GM21381 (cell line): ENCODE data around the gene HARBI1.
A peak's percentile ranks its signal among the peaks of the same experiment; 100 is the strongest.

Experiments
- ATAC-seq: cut with Tn5 transposase; IDR thresholded peaks from one replicate; pipeline ENCODE4 v1.9.1; 2021; ENCODE audit warnings: mild to moderate bottlenecking, moderate library complexity; ENCODE audit not compliant: unreplicated experiment

Gene HARBI1, protein sequence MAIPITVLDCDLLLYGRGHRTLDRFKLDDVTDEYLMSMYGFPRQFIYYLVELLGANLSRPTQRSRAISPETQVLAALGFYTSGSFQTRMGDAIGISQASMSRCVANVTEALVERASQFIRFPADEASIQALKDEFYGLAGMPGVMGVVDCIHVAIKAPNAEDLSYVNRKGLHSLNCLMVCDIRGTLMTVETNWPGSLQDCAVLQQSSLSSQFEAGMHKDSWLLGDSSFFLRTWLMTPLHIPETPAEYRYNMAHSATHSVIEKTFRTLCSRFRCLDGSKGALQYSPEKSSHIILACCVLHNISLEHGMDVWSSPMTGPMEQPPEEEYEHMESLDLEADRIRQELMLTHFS

DNA sequence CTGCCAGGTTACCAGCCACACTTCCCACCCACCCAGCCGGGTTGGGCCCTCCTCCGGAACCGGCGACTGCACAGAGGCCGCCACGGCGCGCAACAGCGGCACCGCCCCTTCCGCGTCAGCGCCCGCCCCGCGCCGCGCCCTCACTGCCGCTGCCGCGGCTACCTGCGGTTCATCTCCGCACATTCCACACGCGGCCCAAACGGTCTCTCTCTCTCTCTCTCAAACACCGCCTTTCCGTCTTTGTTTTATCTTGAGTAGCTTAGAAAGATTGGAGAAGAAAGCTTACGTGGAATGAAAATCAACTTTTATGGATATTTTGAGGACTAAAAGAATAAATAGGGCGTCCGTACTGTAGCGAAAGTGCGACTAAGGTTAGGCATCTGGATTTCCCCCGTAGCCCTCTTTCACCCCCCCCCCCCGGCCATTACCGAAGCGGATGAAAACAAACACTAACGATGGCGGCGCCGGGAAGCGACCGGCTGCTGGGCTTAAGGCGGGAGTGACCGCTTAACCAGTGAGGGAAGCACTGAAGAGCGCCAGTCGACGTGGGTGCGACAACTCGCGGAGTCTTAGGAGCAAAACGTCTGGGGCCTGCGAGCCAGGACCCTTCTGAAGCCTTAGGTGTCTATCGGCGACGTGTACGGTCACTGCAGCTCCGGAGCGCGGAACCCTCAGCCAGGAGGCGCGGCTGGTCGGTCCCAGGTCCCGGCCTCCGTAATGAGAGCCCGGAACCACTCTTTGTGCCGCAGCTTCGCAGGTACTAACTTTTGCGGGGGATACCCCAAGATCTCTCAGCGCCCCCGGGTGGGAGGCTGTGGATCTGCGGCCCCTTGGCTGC, at the start of gene HARBI1, which contains the start of gene ATG13:
HARBI1 (minus strand) TSS at position 94 of the 838 bp plus-strand sequence. CDS start 990 bp downstream, outside the sequence.
ATG13 (plus strand) TSS at position 420 of the 838 bp plus-strand sequence. CDS start 26,739 bp downstream, outside the sequence.
- peak; percentile 95 for ATAC-seq

DNA sequence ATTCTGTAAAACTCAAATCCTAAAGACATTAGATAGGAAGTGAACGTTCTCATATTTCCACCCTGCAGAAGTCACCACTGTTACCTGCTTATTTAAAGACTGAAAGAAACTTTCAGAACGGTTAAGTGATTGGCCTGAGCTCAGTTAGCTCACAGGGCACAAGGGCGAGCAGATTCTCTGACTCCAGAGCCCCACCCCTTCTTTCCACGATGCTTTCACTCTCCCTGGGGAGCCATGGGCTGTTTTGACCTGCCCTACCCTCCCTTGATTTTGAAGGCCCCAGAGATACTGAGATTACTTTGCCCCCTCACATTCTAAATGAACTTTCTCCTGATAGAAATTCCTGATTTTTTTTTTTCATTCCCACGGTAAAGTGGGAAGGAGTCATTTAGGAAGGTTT, 49.5 kb upstream of the HARBI1 start:
- ATAC-seq = no peak

DNA sequence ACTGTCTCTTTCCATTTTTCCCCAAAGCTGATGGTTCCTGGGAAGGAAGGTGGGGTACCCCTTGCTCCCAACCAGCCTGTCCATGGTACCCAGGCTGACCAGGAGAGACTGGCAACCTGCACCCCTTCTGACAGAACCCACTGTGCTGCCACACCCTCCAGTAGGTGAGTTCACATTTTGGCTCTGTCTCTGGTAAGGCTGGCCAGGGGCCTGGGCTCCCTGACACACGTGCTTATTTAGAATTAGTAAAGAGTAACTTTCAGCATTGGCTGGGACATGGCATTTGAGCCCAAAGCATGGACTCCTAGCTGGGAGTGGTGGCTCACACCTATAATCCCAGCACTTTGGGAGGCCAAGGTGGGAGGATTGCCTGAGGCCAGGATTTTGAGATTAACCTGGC, 48.3 kb upstream of the HARBI1 start:
- ATAC-seq = no peak

DNA sequence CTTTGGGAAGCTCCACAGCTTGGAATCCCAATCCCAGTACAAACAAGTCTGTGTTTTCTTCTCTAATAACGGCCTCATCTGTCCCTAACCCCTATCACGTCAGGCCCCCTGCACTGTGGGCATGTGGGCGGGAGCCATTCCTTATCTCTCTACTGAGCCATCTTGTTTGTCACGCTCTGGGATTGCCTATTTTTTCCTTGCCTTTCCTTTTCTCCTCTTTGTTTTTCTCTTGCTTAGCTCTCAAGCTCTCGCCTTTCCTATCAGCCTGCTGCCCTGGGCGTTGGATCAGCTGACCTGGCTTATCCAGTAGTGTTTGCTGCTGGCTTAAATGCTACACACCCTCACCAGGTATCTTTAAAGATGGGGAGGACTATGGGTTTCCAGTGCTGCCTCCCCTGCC, 47.6 kb upstream of the HARBI1 start:
- ATAC-seq = no peak

DNA sequence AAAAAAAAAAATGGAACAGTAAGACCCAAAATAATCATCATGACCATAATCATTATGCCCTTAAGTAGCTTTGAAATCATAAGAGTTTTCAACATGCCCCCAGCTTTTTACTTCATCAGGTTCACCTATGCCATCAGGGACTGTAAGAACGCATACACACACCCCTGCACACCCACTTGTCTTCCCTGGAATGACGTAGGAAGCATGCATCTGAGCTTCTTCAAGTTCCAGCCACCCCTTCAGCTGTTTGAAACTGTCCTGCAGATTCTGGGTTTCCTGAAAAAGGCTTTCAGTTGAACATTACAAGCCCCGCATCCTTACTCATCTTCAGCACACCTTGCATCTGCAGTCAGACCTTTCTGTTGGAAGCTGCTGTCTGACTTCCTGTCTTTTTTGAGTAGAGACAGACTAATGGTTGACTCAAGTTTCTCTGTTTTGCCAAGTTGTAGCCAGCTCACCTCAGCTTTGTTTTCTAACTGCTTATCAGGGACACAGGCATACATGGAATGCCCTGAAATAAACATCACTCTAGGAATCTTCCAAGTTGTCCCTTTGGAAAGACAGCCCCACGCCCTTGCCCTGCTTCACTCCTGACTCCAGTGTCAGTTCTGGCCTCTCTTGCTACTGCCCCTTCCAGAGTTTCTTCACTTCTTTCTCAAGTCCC, 46.4 kb upstream of the HARBI1 start:
- no peak for ATAC-seq

DNA sequence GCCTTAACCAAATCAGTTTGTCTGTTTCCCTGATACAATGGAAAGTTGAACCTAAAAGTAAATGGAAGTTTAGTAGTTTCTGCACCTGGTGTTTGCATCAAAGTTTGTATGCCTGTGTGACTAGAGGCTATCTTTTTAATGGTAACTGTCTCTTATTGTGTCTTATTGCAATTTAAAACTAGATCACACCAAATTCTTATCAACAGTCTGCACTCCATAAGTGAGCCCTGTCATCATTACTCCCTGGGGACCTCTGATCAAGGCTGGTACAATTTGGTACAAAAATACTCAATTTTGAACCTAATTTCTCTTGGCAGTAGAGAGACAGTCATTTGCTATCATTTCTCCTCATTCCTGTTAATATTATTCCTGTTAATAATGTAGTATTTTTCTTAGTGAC, 45.3 kb upstream of the HARBI1 start:
- ATAC-seq = no peak

DNA sequence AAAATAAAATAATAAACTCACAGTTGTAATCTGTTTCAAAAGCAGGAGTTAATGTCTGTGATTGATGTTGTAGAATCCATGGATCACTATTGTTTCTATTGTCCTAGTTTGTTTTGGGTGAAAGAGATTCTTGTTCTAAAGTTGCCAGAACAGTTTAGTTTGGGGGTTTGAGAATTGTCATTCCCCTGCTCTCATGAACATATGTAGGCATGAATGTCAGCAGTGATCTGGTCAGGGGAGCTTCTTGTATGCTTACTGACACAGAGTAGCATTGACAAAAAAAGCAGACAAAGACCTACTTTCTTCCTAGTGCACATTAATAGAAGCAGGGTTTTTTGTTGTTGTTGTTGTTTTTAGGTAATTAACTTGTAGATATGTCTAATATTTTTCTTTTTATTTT, 44.8 kb upstream of the HARBI1 start:
- ATAC-seq = no peak

DNA sequence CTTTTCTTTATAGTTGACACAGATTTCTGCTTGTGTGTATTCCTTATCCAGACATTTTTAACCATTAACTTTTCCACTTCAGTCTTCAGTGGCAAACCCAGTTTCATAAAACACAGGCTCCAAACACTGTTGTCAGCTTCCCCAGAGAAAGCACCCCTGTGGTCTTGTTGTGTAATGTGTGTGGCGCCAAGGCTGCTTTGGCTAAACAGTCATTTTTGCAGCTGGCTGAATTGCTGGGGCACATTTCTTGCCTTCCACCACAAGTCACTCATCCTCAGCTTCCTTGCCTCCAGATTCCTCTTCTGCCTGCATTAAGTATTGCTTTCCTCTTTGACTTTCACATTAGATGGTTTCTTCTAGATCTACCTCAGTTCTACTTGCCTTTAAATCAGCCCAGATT, 42.9 kb upstream of the HARBI1 start:
- no peak for ATAC-seq

DNA sequence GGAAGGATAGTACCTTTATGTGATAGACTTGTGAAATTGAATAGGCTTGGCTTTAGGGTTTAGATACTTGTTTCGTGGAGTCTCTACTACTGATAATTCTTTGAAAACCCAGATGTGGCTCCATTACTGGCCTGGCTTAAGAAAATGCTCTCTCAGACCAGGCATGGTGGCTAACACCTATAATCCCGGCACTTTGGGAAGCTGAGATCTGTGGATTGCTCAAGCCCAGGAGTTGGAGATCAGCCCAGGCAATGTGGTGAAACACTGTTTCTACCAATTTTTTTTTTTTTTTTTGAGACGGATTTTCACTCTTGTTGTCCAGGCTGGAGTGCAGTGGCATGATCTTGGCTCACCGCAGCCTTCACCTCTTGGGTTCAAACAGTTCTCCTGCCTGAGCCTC, 41.2 kb upstream of the HARBI1 start:
- no peak for ATAC-seq

DNA sequence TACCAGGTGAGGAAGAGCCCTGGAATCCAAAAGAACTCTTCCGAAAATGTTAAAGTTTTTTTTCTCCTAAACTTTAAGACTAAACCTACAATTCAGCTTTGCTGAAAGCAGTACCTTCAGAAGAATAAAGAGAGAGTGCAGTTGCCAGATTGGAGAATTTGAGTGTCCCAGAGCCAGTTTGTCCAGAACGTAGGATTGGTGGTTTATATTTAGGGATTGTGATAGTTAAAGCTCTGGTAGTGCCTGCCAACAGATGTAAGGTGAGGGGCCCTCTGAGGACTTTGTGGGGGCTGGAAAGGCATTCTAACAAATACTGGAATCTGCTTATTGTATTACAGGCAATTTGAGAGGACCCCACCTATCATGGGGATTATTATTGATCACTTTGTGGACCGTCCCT, 40.2 kb upstream of the HARBI1 start:
- ATAC-seq = no peak

DNA sequence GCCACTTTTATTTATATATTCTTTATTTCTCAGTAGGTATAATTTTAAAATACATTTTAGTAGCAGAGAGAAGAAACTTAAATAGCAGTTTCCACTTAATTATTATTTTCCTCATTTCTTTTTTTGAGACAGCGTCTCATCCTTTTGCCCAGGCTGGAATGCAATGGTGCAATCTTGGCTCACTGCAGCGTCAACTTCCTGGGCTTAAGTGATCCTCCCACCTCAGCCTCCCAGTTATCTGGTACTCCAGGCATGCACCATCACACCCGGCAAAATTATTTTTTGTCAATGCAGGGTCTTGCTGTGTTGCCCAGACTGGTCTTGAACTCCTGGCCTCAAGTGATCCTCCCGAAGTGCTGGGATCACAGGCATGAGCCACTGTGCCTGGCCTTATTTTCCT, 38.6 kb upstream of the HARBI1 start:
- ATAC-seq = no peak

DNA sequence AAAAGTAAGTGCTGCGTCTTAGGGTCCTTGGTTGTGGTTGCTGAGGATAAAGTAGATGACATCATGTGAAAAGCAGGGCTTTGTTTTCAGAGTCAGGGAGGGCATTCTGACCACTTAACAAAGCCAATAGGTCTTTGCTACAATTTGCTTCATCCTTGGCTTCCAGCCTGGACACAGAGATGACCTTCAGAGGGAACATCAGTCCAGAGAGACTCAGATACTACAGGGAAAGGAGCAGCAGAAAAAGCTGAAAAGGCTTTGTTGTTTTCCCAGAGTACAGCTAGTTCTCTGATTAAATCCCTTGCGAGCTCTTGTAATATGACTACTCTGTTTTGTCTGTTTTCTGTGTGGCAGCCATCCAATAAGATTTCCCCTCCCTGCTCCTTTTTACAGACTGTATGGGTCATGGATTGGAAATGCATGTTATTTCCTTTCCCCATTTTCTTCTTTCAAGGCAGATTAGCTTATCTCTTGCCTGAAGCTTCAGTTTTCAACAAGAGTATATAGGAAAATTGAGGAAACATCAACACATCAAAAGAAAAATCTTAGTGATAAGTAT, 32.2 kb upstream of the HARBI1 start:
- ATAC-seq = no peak

DNA sequence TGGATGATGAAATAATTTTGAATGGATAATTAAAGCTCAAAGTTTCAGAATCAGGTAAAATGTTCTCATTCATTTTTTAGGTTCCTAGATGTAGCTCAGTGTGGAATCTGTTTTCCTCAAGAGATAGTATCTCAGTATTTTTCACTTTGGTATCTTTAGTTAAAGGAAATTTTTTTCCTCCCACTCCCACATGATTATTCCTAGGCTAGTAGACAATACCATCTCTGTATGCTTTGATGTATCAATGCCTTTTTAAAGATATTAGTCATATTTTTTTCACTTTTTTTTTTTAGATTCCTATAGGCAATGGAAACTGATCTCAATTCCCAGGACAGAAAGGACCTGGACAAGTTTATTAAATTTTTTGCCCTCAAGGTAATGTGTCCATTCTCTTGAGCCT, 27.0 kb upstream of the HARBI1 start:
- ATAC-seq = no peak

DNA sequence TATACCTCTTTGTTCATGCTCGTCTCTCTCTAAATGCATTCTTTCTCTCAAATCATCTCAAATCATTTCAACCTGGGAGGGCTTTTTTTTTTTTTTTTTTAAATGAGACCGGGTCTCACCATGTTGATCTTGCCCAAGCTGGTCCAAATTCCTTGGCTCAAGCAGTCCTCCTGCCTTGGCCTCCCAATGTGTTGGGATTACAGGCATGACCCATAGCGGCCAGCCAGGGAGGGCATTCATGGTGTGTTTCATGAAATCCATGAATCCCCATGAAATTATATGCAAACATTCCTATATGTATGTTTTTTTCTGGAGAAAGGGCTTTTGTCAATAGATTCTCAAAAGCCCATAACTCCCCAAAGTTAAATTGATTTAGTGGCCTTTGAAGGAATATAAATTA, 26.5 kb upstream of the HARBI1 start:
- no peak for ATAC-seq

DNA sequence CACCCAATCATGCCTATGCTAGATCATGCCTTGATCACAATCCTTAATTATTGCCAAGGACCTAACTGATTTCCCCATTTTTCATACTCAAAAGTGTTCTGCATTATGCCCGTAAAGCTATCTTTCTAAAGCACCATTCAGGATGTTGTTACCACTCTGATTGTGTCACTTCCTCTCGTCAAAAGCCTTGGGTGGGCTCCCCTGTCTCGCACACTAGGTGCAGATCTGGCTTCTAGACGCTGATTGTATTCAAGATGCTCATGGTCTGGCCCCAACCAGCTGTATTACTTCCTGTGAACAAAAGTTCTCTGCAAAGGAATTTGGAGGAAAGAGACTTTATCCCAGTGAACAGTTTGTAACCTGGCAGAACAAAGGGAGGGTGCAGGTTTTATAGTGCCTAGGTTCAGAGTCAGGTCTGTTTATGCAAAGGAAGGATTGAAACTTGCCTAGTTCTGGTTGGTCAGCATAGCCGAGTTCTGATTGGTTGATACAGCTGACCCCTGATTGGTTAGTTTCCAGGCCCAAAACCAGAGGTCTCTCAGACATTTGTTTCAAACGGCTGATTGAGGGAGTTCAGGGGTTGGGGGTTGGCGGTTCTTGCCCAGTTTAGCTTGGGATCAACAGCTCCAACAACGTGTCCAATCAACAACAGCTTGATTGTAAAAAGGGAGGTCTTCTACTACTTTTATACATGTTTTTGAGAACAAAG, 25.8 kb upstream of the HARBI1 start:
- no peak for ATAC-seq

DNA sequence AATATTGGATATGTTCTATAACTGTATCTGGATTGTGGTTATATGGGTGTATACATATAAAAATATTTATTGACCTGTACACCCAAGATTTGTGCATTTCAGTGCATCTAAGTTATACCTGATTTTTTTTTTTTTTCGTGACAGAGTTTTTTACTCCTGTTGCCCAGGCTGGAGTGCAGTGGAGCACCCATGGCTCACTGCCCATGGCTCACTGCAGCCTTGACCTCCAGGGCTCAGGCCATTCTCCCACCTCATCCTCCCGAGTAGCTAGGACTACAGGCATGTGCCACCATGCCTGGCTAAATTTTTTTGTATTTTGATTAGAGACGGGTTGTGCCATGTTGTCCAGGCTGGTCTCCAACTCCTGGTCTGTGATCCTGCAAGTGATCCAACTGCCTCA, 24.6 kb upstream of the HARBI1 start:
- no peak for ATAC-seq

DNA sequence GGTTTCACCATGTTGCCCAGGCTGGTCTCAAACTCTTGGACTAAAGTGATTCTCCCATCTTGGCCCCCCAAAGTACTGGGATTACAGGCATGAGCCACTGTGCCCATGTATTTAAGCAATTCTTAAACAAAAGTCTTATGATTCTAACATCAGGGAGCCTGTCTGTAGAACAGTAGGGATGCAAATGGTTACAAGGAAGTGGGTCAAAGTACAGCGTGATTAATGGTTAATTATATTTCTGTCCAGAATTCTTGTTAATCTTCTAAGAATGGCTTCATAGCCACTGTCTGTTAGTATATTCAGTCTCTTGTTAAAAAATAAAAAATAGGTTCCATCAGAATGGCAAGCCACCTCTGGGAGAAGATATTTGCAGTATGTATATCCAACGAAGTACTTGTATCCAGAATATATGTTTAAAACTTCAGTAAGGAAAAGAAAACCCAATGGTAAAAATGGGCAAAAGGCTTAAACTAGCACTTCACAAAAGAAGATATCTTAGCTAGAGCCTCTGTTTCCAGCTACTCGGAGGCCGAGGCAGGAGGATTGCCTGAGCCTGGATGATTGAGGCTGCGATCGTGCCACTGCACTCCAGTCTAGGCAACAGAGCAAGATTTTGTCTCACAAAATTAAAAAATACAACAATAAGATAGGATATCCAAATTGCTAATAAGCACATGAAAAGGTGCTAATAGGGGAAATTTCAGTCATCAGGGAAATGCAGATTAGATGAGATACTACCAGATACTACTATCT, 23.2 kb upstream of the HARBI1 start:
- ATAC-seq = no peak

DNA sequence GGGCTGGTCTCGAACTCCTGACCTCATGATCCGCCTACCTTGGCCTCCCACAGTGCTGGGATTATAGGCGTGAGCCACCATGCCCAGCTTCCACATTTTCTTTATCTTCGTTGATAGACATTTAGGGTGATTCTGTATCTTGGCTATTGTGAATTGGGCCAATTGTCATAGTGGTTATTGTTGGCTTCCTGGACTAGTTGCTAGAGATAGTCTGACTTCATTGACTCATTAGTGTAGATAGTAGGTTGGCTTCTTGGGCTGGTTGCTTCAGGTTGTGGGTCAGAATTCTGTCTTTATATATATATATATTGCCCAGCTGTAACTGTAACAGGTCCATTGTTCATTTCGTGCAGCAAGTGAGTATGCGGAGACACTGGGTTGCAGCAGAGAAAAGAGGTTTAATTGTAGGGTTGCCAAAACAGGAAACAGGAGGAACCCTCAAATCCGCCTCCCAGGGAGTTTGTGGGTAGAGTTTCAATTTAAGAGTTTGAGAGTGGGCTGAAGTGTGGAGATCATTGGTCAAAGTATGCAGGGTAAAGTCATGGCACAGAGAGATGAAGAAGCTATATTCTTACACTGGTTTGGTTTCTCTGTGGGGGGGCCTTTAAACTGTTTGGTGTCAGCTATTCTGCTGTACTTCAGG, 22.3 kb upstream of the HARBI1 start:
- ATAC-seq = no peak

DNA sequence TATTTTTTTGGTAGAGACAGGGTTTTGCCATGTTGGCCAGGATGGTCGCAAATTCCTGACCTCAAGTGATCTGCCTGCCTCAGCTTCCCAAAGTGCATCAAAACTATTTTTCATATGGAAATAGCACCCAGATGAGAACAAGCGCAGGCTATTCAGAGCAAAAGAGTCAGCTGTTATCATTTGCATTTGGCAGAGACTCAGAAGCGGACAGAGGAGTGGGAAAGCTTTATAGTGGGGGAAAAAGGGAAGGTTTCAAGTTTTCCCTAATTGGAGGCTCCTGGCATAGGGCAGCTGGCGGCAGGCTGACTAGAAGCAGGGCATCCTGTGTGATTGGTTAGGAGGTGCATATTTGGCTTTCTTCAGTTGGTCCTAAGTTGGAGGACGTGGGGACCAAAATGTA, 20.5 kb upstream of the HARBI1 start:
- ATAC-seq = no peak
